Effector memory CD8-positive, alpha-beta T cell (primary cell): ENCODE measurements around the gene ICE2.

Source experiments
- ATAC-seq: fragments of 150-1000 bp; cut with Tn5 transposase; replicated peaks from 2 replicates; pipeline ENCODE4 v1.10.0; 2021; ENCODE audit warnings: mild to moderate bottlenecking, moderate library complexity
- DNase-seq, 3 experiments: peaks; one replicate each; pipeline ENCODE4 v3.0.0; 2021
- H3K27ac Mint-ChIP-seq, 2 donors: one replicate each; pipeline ENCODE4 v1.8.0; 2022; ENCODE audit warnings: mild to moderate bottlenecking in 2 of 2, mixed read lengths in 2 of 2, moderate library complexity in 2 of 2
- H3K27me3 Mint-ChIP-seq, 2 donors: one replicate each; pipeline ENCODE4 v1.8.0; 2022; ENCODE audit warnings: mixed read lengths in 2 of 2
- H3K36me3 Mint-ChIP-seq: one replicate; pipeline ENCODE4 v1.8.0; 2022; ENCODE audit warnings: mild to moderate bottlenecking, moderate library complexity, mixed read lengths; ENCODE audit not compliant: insufficient read depth
- H3K4me1 Mint-ChIP-seq, 2 donors: one replicate each; pipeline ENCODE4 v1.8.0; 2022; ENCODE audit warnings: low read depth in 2 of 2, mixed read lengths in 2 of 2
- H3K4me3 Mint-ChIP-seq, 2 donors: one replicate each; pipeline ENCODE4 v1.8.0; 2022; ENCODE audit warnings: mild to moderate bottlenecking in 2 of 2, mixed read lengths in 2 of 2, moderate library complexity in 2 of 2
- H3K9me3 Mint-ChIP-seq, 2 donors: one replicate each; pipeline ENCODE4 v1.8.0; 2022; ENCODE audit warnings: mixed read lengths in 2 of 2

Gene ICE2

DNA sequence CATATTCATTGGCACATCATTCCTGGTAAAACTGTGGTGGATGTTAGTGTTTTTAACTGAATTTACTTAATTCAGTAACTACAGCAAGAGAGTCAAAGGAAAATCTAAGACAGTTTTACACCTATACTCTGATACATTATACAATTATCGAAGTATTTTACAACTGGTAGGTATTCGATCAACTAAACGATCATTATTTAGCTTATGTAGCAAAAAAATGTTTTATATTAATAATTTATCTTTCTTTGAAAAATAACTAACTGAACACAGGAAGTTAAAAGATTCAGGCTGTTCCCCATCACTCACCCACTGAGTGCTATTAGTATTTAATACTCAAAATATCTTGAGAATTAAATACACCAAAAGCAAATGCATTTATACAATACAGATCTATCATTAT lies 21.0 kb downstream of the ICE2 start:
- no peak overlapping the region for H3K27ac Mint-ChIP-seq
- no peaks in the 10 kb centered on the region for H3K27me3 Mint-ChIP-seq
- no peak overlapping the region for H3K4me3 Mint-ChIP-seq
- peaks cover 32% of the 10 kb centered on the region for H3K36me3 Mint-ChIP-seq
- ATAC-seq (no peak), DNase-seq (no peak)
- H3K9me3 Mint-ChIP-seq, result no peaks in the 10 kb centered on the region
- H3K4me1 Mint-ChIP-seq, result no peaks in the 10 kb centered on the region

DNA sequence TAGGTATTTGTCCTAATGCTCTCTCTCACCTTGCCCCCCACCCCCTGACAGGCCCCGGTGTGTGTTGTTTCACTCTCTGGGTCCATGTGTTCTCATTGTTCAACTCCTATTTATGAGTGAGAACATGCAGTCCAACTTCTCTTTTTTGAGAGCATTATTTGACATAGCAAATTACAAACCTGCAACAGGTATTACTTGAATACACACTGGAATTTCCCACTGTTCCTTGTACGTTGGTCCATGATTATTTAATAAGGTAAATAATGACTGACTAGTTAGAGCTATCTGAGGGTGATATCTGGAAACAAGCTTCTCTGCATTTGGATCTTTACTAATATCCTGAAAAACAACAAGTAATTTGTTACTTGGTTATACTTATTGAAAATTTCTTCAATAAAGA lies 24.1 kb downstream of the ICE2 start:
- ATAC-seq (no peak), DNase-seq (no peak)
- H3K27me3 Mint-ChIP-seq, result no peaks in the 10 kb centered on the region
- no peak overlapping the region for H3K27ac Mint-ChIP-seq
- H3K4me1 Mint-ChIP-seq, result no peaks in the 10 kb centered on the region
- H3K36me3 Mint-ChIP-seq, result peaks cover 43% of the 10 kb centered on the region
- H3K4me3 Mint-ChIP-seq, result no peak overlapping the region
- H3K9me3 Mint-ChIP-seq, result no peaks in the 10 kb centered on the region

DNA sequence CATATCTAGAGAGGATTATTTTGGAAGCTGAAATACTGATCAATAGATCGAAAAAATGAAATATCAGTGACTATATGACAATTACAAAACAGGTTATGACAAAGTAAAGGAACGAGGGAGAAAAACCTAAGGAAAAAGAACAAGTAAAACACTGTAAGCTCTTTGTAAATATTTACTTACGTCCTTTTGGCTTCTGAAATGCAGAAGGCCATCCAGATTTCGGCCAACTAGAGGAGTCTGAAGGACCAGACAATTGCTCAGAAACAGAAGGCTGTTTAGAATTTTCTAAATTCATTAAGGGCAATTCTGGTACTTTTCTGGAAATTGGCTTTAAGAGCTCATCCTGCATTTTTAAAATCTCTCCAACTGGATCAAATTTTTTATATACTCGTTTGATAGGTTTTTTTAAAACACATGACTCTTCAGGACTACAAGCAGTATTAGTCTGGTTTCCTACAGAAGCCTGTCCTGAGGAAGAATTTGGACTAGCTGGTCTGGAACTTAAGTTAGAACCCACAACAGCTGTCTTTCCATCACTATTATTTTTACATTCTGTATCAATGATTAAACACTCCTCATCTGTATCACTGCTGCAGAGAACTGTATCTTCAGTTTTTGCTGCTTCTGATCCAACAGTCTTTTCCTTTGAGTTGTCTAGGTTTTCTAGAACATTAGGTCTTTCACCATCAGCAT lies 30.1 kb downstream of the ICE2 start:
- Mint-ChIP-seq H3K36me3 (peaks cover 40% of the 10 kb centered on the region), H3K27ac (no peak overlapping the region)

DNA sequence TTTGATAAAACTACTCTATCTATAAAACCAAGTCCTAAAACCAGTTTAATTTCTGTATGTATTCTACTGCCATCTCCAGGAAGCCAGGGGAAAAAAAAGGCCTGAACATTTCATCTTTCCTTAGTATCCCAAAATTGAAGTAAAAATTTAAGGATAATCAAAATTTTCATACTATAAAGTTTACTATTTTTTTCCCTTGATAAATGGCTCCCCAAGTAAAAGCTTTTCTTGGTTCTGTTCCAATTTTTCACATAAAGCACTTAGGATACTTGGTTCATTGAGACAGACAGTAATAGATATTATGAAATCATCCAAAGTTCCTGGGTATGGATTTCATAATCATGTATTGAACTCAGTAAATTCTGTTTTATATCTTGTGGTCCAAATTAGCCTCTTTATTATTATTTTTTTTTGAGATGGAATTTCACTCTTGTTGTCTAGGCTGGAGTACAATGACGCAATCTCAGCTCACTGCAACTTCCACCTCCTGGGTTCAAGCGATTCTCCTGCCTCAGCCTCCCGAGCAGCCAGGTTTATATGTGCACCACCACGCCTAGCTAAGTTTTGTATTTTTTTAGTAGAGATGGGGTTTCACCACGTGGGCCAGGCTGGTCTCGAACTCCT lies 34.5 kb downstream of the ICE2 start:
- peaks cover 21% of the 10 kb centered on the region for H3K36me3 Mint-ChIP-seq

More for the DNA sequence above, 30.1 kb downstream of the ICE2 start:
- H3K4me1 Mint-ChIP-seq, result no peaks in the 10 kb centered on the region
- no peaks in the 10 kb centered on the region for H3K9me3 Mint-ChIP-seq
- H3K27me3 Mint-ChIP-seq, result no peaks in the 10 kb centered on the region
- ATAC-seq (no peak), DNase-seq (no peak)
- H3K4me3 Mint-ChIP-seq, result no peak overlapping the region

DNA sequence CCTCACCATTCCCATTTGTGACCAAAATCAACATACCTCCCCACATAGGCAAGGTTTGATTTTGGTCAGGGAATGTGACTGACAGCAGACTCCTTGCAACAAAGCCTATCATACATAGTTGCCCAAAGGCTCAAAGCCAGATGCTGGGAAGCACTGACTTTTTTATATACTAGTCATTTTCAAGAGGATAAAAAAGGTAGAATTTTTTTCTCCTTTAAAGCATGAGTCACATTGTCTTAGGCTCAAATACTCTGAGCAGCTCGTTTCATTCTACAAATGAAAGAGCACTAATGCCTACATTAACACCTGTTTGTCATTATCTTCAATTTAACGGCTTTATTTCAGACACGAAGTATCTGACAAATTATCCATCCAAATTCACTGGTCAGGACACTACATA lies 36.2 kb downstream of the ICE2 start:
- no peak overlapping the region for H3K4me3 Mint-ChIP-seq
- DNase-seq (no peak), ATAC-seq (no peak)
- H3K27ac Mint-ChIP-seq, result no peak overlapping the region
- H3K36me3 Mint-ChIP-seq, result peaks cover 11% of the 10 kb centered on the region
- H3K27me3 Mint-ChIP-seq, result no peaks in the 10 kb centered on the region
- no peaks in the 10 kb centered on the region for H3K9me3 Mint-ChIP-seq
- peaks cover 2 to 4% of the 10 kb centered on the region in 2 donors for H3K4me1 Mint-ChIP-seq

More for the DNA sequence above, 34.5 kb downstream of the ICE2 start:
- no peaks in the 10 kb centered on the region for H3K9me3 Mint-ChIP-seq
- no peak overlapping the region for H3K4me3 Mint-ChIP-seq
- H3K27me3 Mint-ChIP-seq, result no peaks in the 10 kb centered on the region
- H3K27ac Mint-ChIP-seq, result no peak overlapping the region
- peaks cover 2 to 4% of the 10 kb centered on the region in 2 donors for H3K4me1 Mint-ChIP-seq
- ATAC-seq (no peak), DNase-seq (no peak)

DNA sequence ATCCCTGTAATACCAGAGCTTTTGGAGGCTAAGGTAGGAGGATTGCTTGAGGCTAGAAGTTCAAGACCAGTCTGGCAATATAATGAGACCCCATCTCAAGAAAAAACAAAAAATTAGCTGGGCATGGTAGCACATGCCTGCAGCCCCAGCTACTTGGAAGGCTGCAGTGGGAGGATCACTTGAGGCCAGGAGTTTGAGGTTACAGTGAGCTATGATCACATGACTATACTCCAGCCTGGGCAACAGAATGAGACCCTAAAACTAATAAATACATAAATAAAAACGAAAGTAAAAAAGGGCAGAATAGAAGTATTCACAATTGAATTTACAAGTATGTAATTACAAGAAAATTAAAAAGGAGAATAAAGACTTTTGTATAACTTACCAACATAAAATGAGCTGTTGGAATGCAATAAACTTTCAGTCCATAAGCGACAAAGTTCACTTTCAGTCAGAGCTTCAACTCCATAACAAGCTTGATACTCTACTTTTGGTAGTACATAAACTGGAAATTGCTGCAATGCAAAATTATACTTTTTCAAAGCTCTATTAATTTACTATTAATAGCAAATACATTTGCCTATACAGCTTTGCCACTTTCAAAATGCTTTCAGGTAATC lies 36.8 kb downstream of the ICE2 start:
- Mint-ChIP-seq H3K9me3 (no peaks in the 10 kb centered on the region), H3K36me3 (peaks cover 9% of the 10 kb centered on the region), H3K4me1 (peaks cover 2 to 4% of the 10 kb centered on the region in 2 donors), H3K27me3 (no peaks in the 10 kb centered on the region), H3K27ac (no peak overlapping the region), H3K4me3 (no peak overlapping the region)
- ATAC-seq (no peak), DNase-seq (no peak)

DNA sequence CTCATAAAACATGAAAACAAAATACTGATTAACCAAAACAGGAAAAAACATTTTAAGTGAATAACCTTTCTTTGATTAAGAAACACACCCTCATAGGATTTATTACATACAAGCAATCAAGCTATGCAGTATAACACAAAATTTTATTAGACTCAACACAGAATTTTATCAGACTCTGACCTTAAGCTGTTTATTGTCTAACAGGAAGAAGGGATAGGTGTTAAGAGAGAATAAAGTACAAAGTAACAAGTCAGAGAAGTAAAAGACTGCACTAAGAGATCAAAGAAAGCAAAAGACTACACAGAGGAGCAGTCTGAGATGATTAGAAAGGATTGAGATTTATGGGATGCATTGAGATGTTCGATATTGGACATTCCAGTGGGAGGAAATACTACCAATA lies 37.6 kb downstream of the ICE2 start:
- H3K4me3 Mint-ChIP-seq, result no peak overlapping the region
- H3K27ac Mint-ChIP-seq, result peak overlapping the region in 1 of 2 donors; percentile 13
- H3K4me1 Mint-ChIP-seq, result peaks cover 2 to 4% of the 10 kb centered on the region in 2 donors
- H3K9me3 Mint-ChIP-seq, result no peaks in the 10 kb centered on the region
- H3K36me3 Mint-ChIP-seq, result peaks cover 5% of the 10 kb centered on the region
- ATAC-seq (no peak), DNase-seq (no peak)
- H3K27me3 Mint-ChIP-seq, result no peaks in the 10 kb centered on the region

DNA sequence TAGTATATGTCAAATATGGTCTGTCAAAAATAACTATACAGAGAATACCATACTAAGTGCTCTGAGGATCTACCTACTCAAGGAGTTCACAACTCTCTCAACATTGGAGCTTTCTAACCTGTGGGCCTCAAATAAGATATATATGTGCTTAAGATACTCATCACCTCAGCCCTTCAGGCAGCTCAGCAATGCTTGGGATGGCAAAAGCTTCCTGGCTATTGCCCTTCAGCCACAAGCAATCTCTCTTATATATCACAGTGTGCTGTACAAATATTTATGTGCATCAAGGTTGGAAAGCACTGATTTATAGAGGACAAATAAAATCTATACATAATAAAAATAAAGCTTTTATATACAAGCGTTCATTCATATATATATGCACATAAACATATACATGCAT lies 40.3 kb downstream of the ICE2 start:
- DNase-seq (no peak), ATAC-seq (no peak)
- H3K27me3 Mint-ChIP-seq, result no peaks in the 10 kb centered on the region
- no peak overlapping the region for H3K4me3 Mint-ChIP-seq
- no peaks in the 10 kb centered on the region for H3K9me3 Mint-ChIP-seq
- H3K36me3 Mint-ChIP-seq, result peaks cover 25% of the 10 kb centered on the region
- peaks cover 2 to 4% of the 10 kb centered on the region in 2 donors for H3K4me1 Mint-ChIP-seq
- H3K27ac Mint-ChIP-seq, result no peak overlapping the region

DNA sequence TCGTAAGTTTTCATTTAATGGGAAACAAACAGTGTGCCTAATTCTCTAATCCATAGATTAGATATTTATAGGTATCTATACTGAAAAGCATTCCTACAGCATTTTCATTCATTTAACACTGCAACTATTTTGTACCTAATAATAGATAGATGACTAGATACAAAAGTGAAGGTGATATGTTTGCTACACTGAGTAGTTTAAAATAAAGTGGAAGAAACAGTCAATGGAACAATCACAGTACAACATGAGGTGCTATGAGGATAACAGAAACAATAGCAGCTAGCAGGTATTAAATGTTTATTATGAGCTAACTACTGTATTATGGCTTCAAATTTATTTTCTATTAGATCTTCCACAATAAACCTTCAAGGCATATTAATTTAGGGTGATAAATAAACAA lies 50.0 kb downstream of the ICE2 start:
- no peak for DNase-seq
- ATAC-seq, result no peak
- Mint-ChIP-seq H3K27me3 (no peaks in the 10 kb centered on the region), H3K9me3 (no peaks in the 10 kb centered on the region), H3K4me3 (no peak overlapping the region), H3K4me1 (no peaks in the 10 kb centered on the region), H3K36me3 (peaks cover 13% of the 10 kb centered on the region), H3K27ac (no peak overlapping the region)

DNA sequence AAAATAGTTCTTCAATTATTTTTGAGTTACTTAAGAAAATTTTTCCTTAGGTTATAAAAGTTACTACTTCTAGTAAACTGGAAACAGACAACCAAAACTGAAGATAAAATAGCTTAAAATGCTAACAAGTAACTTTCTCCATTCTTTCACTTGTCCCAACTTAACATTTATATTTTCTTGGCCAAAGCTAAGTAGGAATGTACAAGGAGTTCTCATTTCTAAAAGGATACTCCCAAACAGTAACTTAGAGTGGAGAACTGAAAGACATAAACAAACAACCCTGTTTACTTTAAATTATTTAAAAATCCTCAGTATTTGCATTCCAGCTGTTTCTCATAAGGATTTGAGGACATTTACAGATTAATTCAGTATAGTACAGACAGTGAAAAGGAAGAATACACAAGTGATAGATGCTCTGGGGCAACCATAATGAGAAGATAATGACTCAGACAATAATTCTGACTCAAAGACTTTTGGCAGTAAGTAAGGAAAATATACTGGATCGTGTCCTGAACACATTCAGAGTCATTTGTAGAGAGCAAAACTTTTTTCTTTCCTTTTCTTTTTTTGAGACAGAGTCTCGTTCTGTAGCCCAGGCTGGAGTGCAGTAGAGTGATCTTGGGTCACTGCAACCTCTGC lies 52.0 kb downstream of the ICE2 start:
- no peaks in the 10 kb centered on the region for H3K9me3 Mint-ChIP-seq
- H3K4me3 Mint-ChIP-seq, result no peak overlapping the region
- H3K4me1 Mint-ChIP-seq, result no peaks in the 10 kb centered on the region
- DNase-seq (no peak), ATAC-seq (no peak)
- no peak overlapping the region for H3K27ac Mint-ChIP-seq
- no peaks in the 10 kb centered on the region for H3K27me3 Mint-ChIP-seq
- peaks cover 9% of the 10 kb centered on the region for H3K36me3 Mint-ChIP-seq

DNA sequence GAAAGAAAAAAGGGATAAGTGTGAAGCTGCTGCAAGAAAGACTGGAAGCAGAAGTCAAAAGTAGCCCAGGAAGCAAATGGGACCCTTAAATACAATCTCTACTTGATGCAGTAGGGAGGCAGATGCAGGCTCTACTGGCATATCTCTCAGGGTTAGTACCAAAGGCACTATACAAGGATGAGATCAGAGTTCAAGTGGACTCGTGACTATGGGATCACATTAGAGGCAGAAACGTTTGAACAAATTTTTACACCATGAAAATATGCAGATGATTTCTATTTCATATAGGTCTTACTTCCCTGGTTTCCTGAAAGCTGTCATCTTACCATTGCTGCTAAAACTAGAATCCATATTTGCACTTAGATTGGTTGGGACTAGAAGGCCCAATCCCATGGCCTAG lies 53.5 kb downstream of the ICE2 start:
- no peaks in the 10 kb centered on the region for H3K27me3 Mint-ChIP-seq
- no peaks in the 10 kb centered on the region for H3K4me1 Mint-ChIP-seq
- no peak overlapping the region for H3K27ac Mint-ChIP-seq
- no peak overlapping the region for H3K4me3 Mint-ChIP-seq
- no peaks in the 10 kb centered on the region for H3K9me3 Mint-ChIP-seq
- no peak for DNase-seq
- peaks cover under 1% of the 10 kb centered on the region for H3K36me3 Mint-ChIP-seq
- ATAC-seq, result no peak

DNA sequence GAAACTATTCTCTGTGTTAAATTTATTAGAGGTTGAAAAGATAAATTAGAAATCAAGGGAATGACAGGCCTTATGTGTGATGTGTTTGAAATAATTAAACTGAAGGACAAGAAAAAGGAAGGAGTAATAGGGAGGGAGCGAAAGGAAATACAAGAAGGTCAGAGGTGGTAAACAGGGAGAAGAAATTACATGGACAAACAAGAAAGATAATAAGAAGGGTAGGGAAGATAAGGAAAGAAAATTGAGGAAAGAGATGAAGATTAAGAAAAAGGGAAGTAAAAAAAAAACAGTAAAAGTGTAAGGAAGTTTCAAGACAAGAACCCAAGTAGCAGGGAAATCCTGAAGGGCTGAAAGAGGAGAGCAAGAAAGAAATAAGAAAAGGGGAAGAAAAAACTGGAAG lies 54.9 kb downstream of the ICE2 start:
- H3K9me3 Mint-ChIP-seq, result no peaks in the 10 kb centered on the region
- H3K27me3 Mint-ChIP-seq, result no peaks in the 10 kb centered on the region
- DNase-seq, result no peak
- no peaks in the 10 kb centered on the region for H3K36me3 Mint-ChIP-seq
- H3K4me1 Mint-ChIP-seq, result no peaks in the 10 kb centered on the region
- peak overlapping the region in 1 of 2 donors; percentile 33 for H3K27ac Mint-ChIP-seq
- no peak for ATAC-seq
- H3K4me3 Mint-ChIP-seq, result no peak overlapping the region

DNA sequence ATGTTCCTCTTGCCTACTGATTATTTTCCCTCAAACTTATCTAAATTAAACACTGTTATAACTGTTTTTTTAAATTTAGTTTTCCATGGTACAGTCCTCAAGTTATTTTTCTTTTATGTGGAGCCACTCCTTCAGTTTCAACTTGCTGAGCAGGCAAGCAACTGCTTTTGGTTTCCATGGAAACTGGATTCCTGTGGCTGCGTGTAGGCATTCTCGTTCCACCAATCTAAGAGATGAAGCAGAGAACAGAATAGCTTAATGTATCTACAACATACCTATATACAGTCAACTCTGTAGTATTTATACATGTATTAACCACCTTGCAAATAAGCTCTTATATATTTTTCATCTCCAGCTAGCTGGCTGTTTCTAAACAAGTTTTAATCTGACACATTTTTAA lies 55.4 kb downstream of the ICE2 start:
- no peaks in the 10 kb centered on the region for H3K36me3 Mint-ChIP-seq
- H3K27me3 Mint-ChIP-seq, result no peaks in the 10 kb centered on the region
- H3K4me3 Mint-ChIP-seq, result no peak overlapping the region
- no peak for DNase-seq
- no peaks in the 10 kb centered on the region for H3K9me3 Mint-ChIP-seq
- ATAC-seq, result no peak
- no peaks in the 10 kb centered on the region for H3K4me1 Mint-ChIP-seq
- H3K27ac Mint-ChIP-seq, result peak overlapping the region in 1 of 2 donors; percentile 33

DNA sequence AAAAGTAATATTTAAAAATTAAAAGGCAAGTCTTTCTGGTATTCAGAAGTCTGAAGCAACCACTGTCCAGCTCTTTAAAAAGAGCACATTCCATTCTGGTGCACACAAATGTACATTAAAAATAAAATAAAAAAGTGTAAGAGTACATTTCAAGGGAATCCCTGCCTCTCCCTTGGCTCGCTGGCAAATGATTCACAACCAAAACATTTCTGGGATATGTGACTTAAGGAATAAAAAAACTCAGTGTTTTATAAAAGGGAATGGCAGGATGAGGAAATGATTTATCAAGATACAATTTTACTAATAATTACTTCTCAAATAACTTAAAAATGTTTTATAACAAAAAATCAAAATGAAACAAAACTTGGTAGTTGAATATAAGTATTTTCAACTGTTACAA lies 57.4 kb downstream of the ICE2 start:
- Mint-ChIP-seq H3K36me3 (no peaks in the 10 kb centered on the region), H3K4me3 (no peak overlapping the region), H3K27ac (no peak overlapping the region), H3K9me3 (no peaks in the 10 kb centered on the region), H3K4me1 (no peaks in the 10 kb centered on the region), H3K27me3 (no peaks in the 10 kb centered on the region)
- ATAC-seq, result no peak
- no peak for DNase-seq
